Aorta (tissue), 5 donors: ENCODE data around the gene STRADB. TPM values are rescaled to one million over a fixed set of nuclear protein-coding genes. Genes with fewer than 3 reads are reported as not detected.

Experiments
- ATAC-seq: fragments of 200-7000 bp; cut with Tn5 transposase; one replicate; pipeline ENCODE4 v1.9.1; 2022; ENCODE audit warnings: moderate library complexity; ENCODE audit not compliant: low FRiP score
- DNase-seq, 2 donors: peaks; one replicate each; pipeline ENCODE4 v3.0.0-alpha.2; 2020
- H3K27ac ChIP-seq, 2 donors: one replicate each; pipeline ENCODE4 v1.5.1; 2013; ENCODE audit warnings: low read length in 2 of 2, mild to moderate bottlenecking in 2 of 2, moderate library complexity in 2 of 2, control low read depth in 1 of 2, inconsistent platforms in 1 of 2, low read depth in 1 of 2
- H3K27me3 ChIP-seq, 2 donors: one replicate each; pipeline ENCODE4 v1.6.1; 2013; ENCODE audit warnings: control low read depth in 1 of 2, low read length in 1 of 2, mild to moderate bottlenecking in 1 of 2, moderate library complexity in 1 of 2; ENCODE audit not compliant: insufficient read depth in 2 of 2, control insufficient read depth in 1 of 2
- H3K36me3 ChIP-seq, 2 donors: one replicate each; pipeline ENCODE4 v1.6.1; 2013; ENCODE audit warnings: control low read depth in 1 of 2, low read length in 1 of 2, mild to moderate bottlenecking in 1 of 2; ENCODE audit not compliant: insufficient read depth in 2 of 2, control insufficient read depth in 1 of 2
- H3K4me1 ChIP-seq, 2 donors: one replicate each; pipeline ENCODE4 v1.6.1; 2013; ENCODE audit warnings: low read length in 2 of 2, control low read depth in 1 of 2, mild to moderate bottlenecking in 1 of 2, moderate library complexity in 1 of 2; ENCODE audit not compliant: insufficient read depth in 2 of 2, control insufficient read depth in 1 of 2
- H3K4me3 ChIP-seq, 2 donors: one replicate each; pipeline ENCODE4 v1.5.1; 2013; ENCODE audit warnings: low read length in 2 of 2, control low read depth in 1 of 2, mild to moderate bottlenecking in 1 of 2
- H3K9me3 ChIP-seq: one replicate; pipeline ENCODE4 v1.6.1; 2013; ENCODE audit warnings: mild to moderate bottlenecking, low read length; ENCODE audit not compliant: control insufficient read depth
- WGBS, 2 donors: extraction: QIAGEN DNeasy Blood & Tissue Kit; methylation state at CpG; one replicate each; pipeline ENCODE4 v1.1.7; 2013; 5-methylcytosine and 5-hydroxymethylcytosine counted together
- intact Hi-C, 2 donors: fragments of 100-400 bp; cut with DNase I; formaldehyde crosslinking; loops; one replicate each; pipeline versions ENCODE4 v1.14.2 to v1.15.0; 2022
- long read RNA-seq, 2 donors: library from polyadenylated mRNA; unstranded; transcript quantifications; one replicate each; pipeline ENCODE4 v2.0.0, GENCODE V29; 2020 to 2021
- polyA plus RNA-seq, 2 donors: library from polyadenylated mRNA; stranded (reverse); fragments of 200-250 nt; gene quantifications; one replicate each; pipeline ENCODE4 v1.2.3, GENCODE V29; 2013
- total RNA-seq, 2 donors: library from RNA; stranded (reverse); fragmentation: NEBNext Ultra II Directional; extraction: Animal tissue kit (Norgen Biotek cat#: 25700); gene quantifications; one replicate each; pipeline ENCODE4 v1.2.1, GENCODE V29; 2021
- donor health status: healthy with polysubstance abuse.
- donor health status: Bipolar disorder and iron deficiency.
- donor health status: DM: no; HTN: no; CAD: no.
- donor health status: DM: no; HTN: no; CAD: no.
- donor health status: DM: yes; HTN: yes; CAD: no.

STRADB gene
- total RNA-seq (10 to 100 TPM; 15.7 to 17.7 TPM), polyA plus RNA-seq (10 to 100 TPM; 15.5 to 29.7 TPM)
- long read RNA-seq, donor 1, transcript STRADB-201 (12 exons, 2,293 nt): major isoform, 36 of 75 reads
- long read RNA-seq, donor 1, partial matches to known transcripts: 24 of 75 reads
- long read RNA-seq, donor 1, other reads (novel, unspliced or antisense): 15 of 75 reads
- long read RNA-seq, donor 2, transcript STRADB-201 (12 exons, 2,293 nt): major isoform, 8 of 33 reads
- long read RNA-seq, donor 2, partial matches to known transcripts: 5 of 33 reads
- long read RNA-seq, donor 2, other reads (novel, unspliced or antisense): 20 of 33 reads

- intact Hi-C loops: loop anchor here (2.0 to 10.0 kb wide), 4 partner anchors 44 to 217 kb away; no protein-coding TSS in a partner anchor
- WGBS, 2 donors: 0 to 1% methylated on average over 54 to 78 of the region's 78 CpGs
- H3K4me3 ChIP-seq: peak within 1 kb of the TSS; percentile 89 to 98
- H3K36me3 ChIP-seq: no peaks in the 10 kb centered on the region
- H3K9me3 ChIP-seq: no peaks in the 10 kb centered on the region
- peak; percentile 98 for DNase-seq
- H3K4me1 ChIP-seq: peaks cover 6 to 8% of the 10 kb centered on the region in 2 donors
- peak; percentile 97 for ATAC-seq
- H3K27me3 ChIP-seq: no peaks in the 10 kb centered on the region
- H3K27ac ChIP-seq: peak within 1 kb of the TSS in 1 of 2 donors; percentile 77
These were observed at the start of gene STRADB, which contains the start of gene TRAK2 for GRCh38 chr2:201451292-201452057. TSS of gene STRADB (plus strand) at chr2:201451740. CDS start at chr2:201454841, 3,101 bp downstream. TSS of gene TRAK2 (minus strand) at chr2:201451458. CDS start at chr2:201420507, 30,951 bp downstream.

GRCh38 chr2:201401815-201402214 lies 49.7 kb upstream of the STRADB start:
- WGBS, 2 donors: 92% methylated on average over 3 of the region's 3 CpGs
- no peak overlapping the region for H3K27ac ChIP-seq
- intact Hi-C loops: no loop called here
- H3K27me3 ChIP-seq: no peaks in the 10 kb centered on the region
- peaks cover 2 to 6% of the 10 kb centered on the region in 2 donors for H3K4me1 ChIP-seq
- H3K36me3 ChIP-seq: no peaks in the 10 kb centered on the region
- no peak for ATAC-seq
- H3K4me3 ChIP-seq: no peak overlapping the region
- no peaks in the 10 kb centered on the region for H3K9me3 ChIP-seq
- no peak for DNase-seq

- 73 to 77% methylated on average over 6 of the region's 6 CpGs for WGBS, 2 donors
- DNase-seq (no peak), ATAC-seq (no peak)
- no peak overlapping the region for H3K4me3 ChIP-seq
- H3K36me3 ChIP-seq: no peaks in the 10 kb centered on the region
- no peak overlapping the region for H3K27ac ChIP-seq
- intact Hi-C loops: no loop called here
- H3K4me1 ChIP-seq: peaks cover 2 to 6% of the 10 kb centered on the region in 2 donors
- no peaks in the 10 kb centered on the region for H3K9me3 ChIP-seq
- H3K27me3 ChIP-seq: no peaks in the 10 kb centered on the region
These were observed 48.6 kb upstream of the STRADB start for GRCh38 chr2:201402651-201403562.

- peak overlapping the region in 1 of 2 donors; percentile 57 for H3K27ac ChIP-seq
- DNase-seq: no peak
- no peak for ATAC-seq
- peaks cover 2 to 6% of the 10 kb centered on the region in 2 donors for H3K4me1 ChIP-seq
- no peaks in the 10 kb centered on the region for H3K9me3 ChIP-seq
- no peaks in the 10 kb centered on the region for H3K36me3 ChIP-seq
- H3K27me3 ChIP-seq: no peaks in the 10 kb centered on the region
- WGBS, 2 donors: 88 to 90% methylated on average over 3 of the region's 3 CpGs
- intact Hi-C loops: no loop called here
- no peak overlapping the region for H3K4me3 ChIP-seq
These were observed 47.7 kb upstream of the STRADB start for GRCh38 chr2:201403880-201404279.

- no peaks in the 10 kb centered on the region for H3K9me3 ChIP-seq
- no peak overlapping the region for H3K4me3 ChIP-seq
- H3K27me3 ChIP-seq: no peaks in the 10 kb centered on the region
- peak overlapping the region in 1 of 2 donors; percentile 17 for H3K27ac ChIP-seq
- DNase-seq: no peak
- intact Hi-C loops: loop anchor here in 1 of 2 donors (5.0 kb wide), 1 partner anchor 48 kb away; the partner anchor contains the start of genes STRADB and TRAK2
- WGBS, 2 donors: 70 to 73% methylated on average over 3 of the region's 3 CpGs
- no peaks in the 10 kb centered on the region for H3K36me3 ChIP-seq
- ATAC-seq: no peak
- peaks cover 2 to 6% of the 10 kb centered on the region in 2 donors for H3K4me1 ChIP-seq
These were observed 46.8 kb upstream of the STRADB start for GRCh38 chr2:201404699-201405280.

GRCh38 chr2:201406077-201406662 lies 45.4 kb upstream of the STRADB start:
- Histone ChIP-seq H3K36me3 (no peaks in the 10 kb centered on the region), H3K9me3 (no peaks in the 10 kb centered on the region), H3K27me3 (no peaks in the 10 kb centered on the region), H3K4me1 (peaks cover 2 to 5% of the 10 kb centered on the region in 2 donors), H3K4me3 (no peak overlapping the region), H3K27ac (no peak overlapping the region)
- WGBS, 2 donors: 3 to 5% methylated on average over 3 of the region's 3 CpGs
- peak; percentile 74 for ATAC-seq
- no peak for DNase-seq
- intact Hi-C loops: loop anchor here (2.0 to 5.0 kb wide), 2 partner anchors 45 to 46 kb away; partner anchors contain the start of genes STRADB (in 2 of the 2) and TRAK2 (in 2 of the 2)

GRCh38 chr2:201407265-201407664 lies 44.3 kb upstream of the STRADB start:
- peaks cover 2 to 6% of the 10 kb centered on the region in 2 donors for H3K4me1 ChIP-seq
- no peaks in the 10 kb centered on the region for H3K9me3 ChIP-seq
- DNase-seq: no peak
- no peak for ATAC-seq
- no peaks in the 10 kb centered on the region for H3K27me3 ChIP-seq
- H3K27ac ChIP-seq: peak overlapping the region in 1 of 2 donors; percentile 48
- 73 to 80% methylated on average over 2 of the region's 2 CpGs for whole genome bisulfite sequencing, 2 donors
- no peaks in the 10 kb centered on the region for H3K36me3 ChIP-seq
- intact Hi-C loops: loop anchor here (2.0 to 5.0 kb wide), 2 partner anchors 44 to 45 kb away; partner anchors contain the start of genes STRADB (in 2 of the 2) and TRAK2 (in 2 of the 2)
- no peak overlapping the region for H3K4me3 ChIP-seq
